ENCODE measurements around the gene DENND2A. TPM values are rescaled to one million over a fixed set of nuclear protein-coding genes. Genes with fewer than 3 reads are reported as not detected.

DENND2A gene
- total RNA-seq, 1 experiment from 2014 or later: 7.3 TPM

GRCh38 chr7:140521421-140521820 is 119.2 kb downstream of the DENND2A start:
- Histone ChIP-seq H3T11ph (ENCODE audit: low read length) (no peak overlapping the region), H3K4me1 (ENCODE audit: insufficient read depth, low read length) (peaks cover 2% of the 10 kb centered on the region; the same call in 1 of the 2 replicates), H3K4me2 (ENCODE audit: insufficient read depth, insufficient read length, low read length) (no peak overlapping the region), H4K20me1 (ENCODE audit: control insufficient read depth, insufficient read depth, insufficient read length) (no peaks in the 10 kb centered on the region), H2BK20ac (ENCODE audit: low read depth, low read length, poor library complexity, severe bottlenecking) (no peak overlapping the region), H2BK120ac (ENCODE audit: low read depth, low read length, poor library complexity, severe bottlenecking) (no peak overlapping the region), H2BK15ac (ENCODE audit: low read depth, low read length) (no peak overlapping the region), H3K4ac (ENCODE audit: low read depth, low read length) (no peak overlapping the region), H3K27ac (ENCODE audit: insufficient read length, low read depth, low read length) (no peak overlapping the region), H3K23ac (ENCODE audit: insufficient read length, low read depth, low read length) (no peak overlapping the region), H4K5ac (ENCODE audit: insufficient read length, low read depth, low read length) (no peak overlapping the region), H4K91ac (ENCODE audit: insufficient read length, low read depth, low read length) (no peak overlapping the region), H2BK12ac (ENCODE audit: insufficient read length, low read depth, low read length) (no peak overlapping the region), H2AFZ (ENCODE audit: low read length) (no peak overlapping the region), H3K14ac (ENCODE audit: insufficient read depth, low read length) (no peak overlapping the region), H3K9me3 (ENCODE audit: control insufficient read depth, low read depth, low read length) (no peaks in the 10 kb centered on the region), H3K27me3 (ENCODE audit: insufficient read depth, low read length) (no peaks in the 10 kb centered on the region), H3K56ac (ENCODE audit: insufficient read length, low read depth, low read length) (no peak overlapping the region), H3K18ac (ENCODE audit: insufficient read length, low read depth, low read length) (no peak overlapping the region), H2AK5ac (ENCODE audit: insufficient read length, low read length) (no peak overlapping the region), H4K8ac (replicated peaks; ENCODE audit: insufficient read length, low read depth, low read length) (no peak overlapping the region), H2BK5ac (ENCODE audit: insufficient read length, low read length) (no peak overlapping the region), H3K23me2 (ENCODE audit: insufficient read length, low read depth, low read length, poor library complexity, severe bottlenecking) (no peaks in the 10 kb centered on the region), H3K9ac (ENCODE audit: extremely low read depth, insufficient read length, low read length) (no peak overlapping the region), H3K79me2 (ENCODE audit: insufficient read depth, low read length) (no peaks in the 10 kb centered on the region), H3K79me1 (ENCODE audit: insufficient read depth, low read depth, low read length, poor library complexity, severe bottlenecking) (no peaks in the 10 kb centered on the region)
- no peak overlapping the region for H3K4me3 Mint-ChIP-seq
- H3K9me3 Mint-ChIP-seq: no peaks in the 10 kb centered on the region
- peak overlapping the region in 2 of 3 experiments; percentile 60 to 72; a peak in 5 of 7 replicates for H3K27ac Mint-ChIP-seq
- WGBS (ENCODE audit: extremely low coverage, insufficient read length, low lambda C conversion rate): no CpG with 5 or more reads among the region's 3 CpGs
- H3K4me1 Mint-ChIP-seq: peaks cover 14 to 22% of the 10 kb centered on the region in 2 experiments
- peaks cover 0 to 4% (median 0%) of the 10 kb centered on the region in 3 experiments; a peak in 3 of 7 replicates for H3K36me3 Mint-ChIP-seq (ENCODE audit: insufficient read depth in 1 of 3, low read depth in 3 of 3)
- TF ChIP-seq, protein P1, sequence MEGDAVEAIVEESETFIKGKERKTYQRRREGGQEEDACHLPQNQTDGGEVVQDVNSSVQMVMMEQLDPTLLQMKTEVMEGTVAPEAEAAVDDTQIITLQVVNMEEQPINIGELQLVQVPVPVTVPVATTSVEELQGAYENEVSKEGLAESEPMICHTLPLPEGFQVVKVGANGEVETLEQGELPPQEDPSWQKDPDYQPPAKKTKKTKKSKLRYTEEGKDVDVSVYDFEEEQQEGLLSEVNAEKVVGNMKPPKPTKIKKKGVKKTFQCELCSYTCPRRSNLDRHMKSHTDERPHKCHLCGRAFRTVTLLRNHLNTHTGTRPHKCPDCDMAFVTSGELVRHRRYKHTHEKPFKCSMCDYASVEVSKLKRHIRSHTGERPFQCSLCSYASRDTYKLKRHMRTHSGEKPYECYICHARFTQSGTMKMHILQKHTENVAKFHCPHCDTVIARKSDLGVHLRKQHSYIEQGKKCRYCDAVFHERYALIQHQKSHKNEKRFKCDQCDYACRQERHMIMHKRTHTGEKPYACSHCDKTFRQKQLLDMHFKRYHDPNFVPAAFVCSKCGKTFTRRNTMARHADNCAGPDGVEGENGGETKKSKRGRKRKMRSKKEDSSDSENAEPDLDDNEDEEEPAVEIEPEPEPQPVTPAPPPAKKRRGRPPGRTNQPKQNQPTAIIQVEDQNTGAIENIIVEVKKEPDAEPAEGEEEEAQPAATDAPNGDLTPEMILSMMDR (conservative IDR thresholded peaks at IDR 0.05): no peak
- DNase-seq: no peak
- H3K27me3 Mint-ChIP-seq (ENCODE audit: low read depth): no peaks in the 10 kb centered on the region
